HepG2 (cell line): ENCODE measurements around the gene UBTF. TPM values are rescaled to one million over a fixed set of nuclear protein-coding genes. Genes with fewer than 3 reads are reported as not detected.

Experiments used
- ATAC-seq: fragments of 200-7000 bp; cut with Tn5 transposase; 3 replicates; pipeline ENCODE4 v1.9.1; 2020; ENCODE audit warnings: mild to moderate bottlenecking, moderate library complexity
- BruUV-seq: library from RNA; stranded (reverse); fragments of 400-500 nt; replicated peaks from 2 replicates; lab custom pipeline; 2021; lab: Mats Ljungman, UMichigan
- CTCF ChIA-PET: fragments of 300-600 bp; formaldehyde crosslinking; extraction: SDS; loops from one replicate; lab custom pipeline; 2021; ENCODE audit warnings: low total read pairs, inconsistent platforms, low intra/inter-chr PET ratio; lab: Yijun Ruan, JAX
- POLR2A ChIA-PET: fragments of 350-600 bp; sonication (Branson Sonifier 250); formaldehyde crosslinking; loops from one replicate; lab custom pipeline; 2020; ENCODE audit warnings: antibody characterized with exemption, inconsistent platforms; lab: Yijun Ruan, JAX
- DNase-seq: peaks from one replicate; pipeline ENCODE4 v3.0.0-alpha.2; 2015; ENCODE audit warnings: low spot score
- FAIRE-seq: peaks from 3 replicates; lab custom pipeline; 2011; peaks lifted over from hg19 to GRCh38; lab: Jason Lieb, UNC
- H2AFZ ChIP-seq: one replicate; pipeline ENCODE4 v1.6.1; 2011; ENCODE audit warnings: low read length, inconsistent platforms
- H3K27ac ChIP-seq: fragments of 300-600 bp; 3 replicates; pipeline ENCODE4 v1.8.0; 2011; ENCODE audit warnings: mixed run types, mild to moderate bottlenecking, mixed read lengths, low read length, inconsistent platforms; ENCODE audit not compliant: insufficient read depth; ENCODE audit errors: extremely low read length
- H3K27me3 ChIP-seq, 2 experiments: fragments of 200-600 bp in 1 of 2; 2 replicates in 1 of 2; 3 replicates in 1 of 2; pipeline versions ENCODE4 v1.6.0 to v1.8.0; 2011; ENCODE audit warnings: low read length in 2 of 2, mild to moderate bottlenecking in 2 of 2, moderate library complexity in 2 of 2, inconsistent platforms in 1 of 2; ENCODE audit not compliant: insufficient read depth in 2 of 2, control insufficient read depth in 1 of 2
- H3K36me3 ChIP-seq, 2 experiments: fragments of 200-600 bp in 1 of 2; replicated peaks in 1 of 2; 2 replicates in 1 of 2; 3 replicates in 1 of 2; pipeline versions ENCODE4 v1.5.1 to v1.8.0; 2011; ENCODE audit warnings: low read length in 2 of 2, inconsistent platforms in 1 of 2; ENCODE audit not compliant: insufficient read depth in 2 of 2, control insufficient read depth in 1 of 2
- H3K4me1 ChIP-seq: 2 replicates; pipeline ENCODE4 v1.5.1; 2012; ENCODE audit warnings: low read length, inconsistent platforms; ENCODE audit not compliant: insufficient read depth
- H3K4me2 ChIP-seq: 2 replicates; pipeline ENCODE4 v1.6.0; 2011; ENCODE audit warnings: low read depth, low read length, inconsistent platforms
- H3K4me3 ChIP-seq, 3 experiments: fragments of 200-600 bp in 1 of 3; sonication (generic), shearing (Covaris generic) in 1 of 3; replicated peaks in 1 of 3; 2 replicates each; pipeline ENCODE4 v1.5.1; 2011 to 2016; ENCODE audit warnings: low read length in 3 of 3, inconsistent platforms in 2 of 3, low read depth in 2 of 3, mild to moderate bottlenecking in 2 of 3, control low read depth in 1 of 3, mixed read lengths in 1 of 3; ENCODE audit not compliant: insufficient read depth in 1 of 3
- H3K79me2 ChIP-seq: one replicate; pipeline ENCODE4 v1.6.1; 2011; ENCODE audit warnings: low read length, inconsistent platforms; ENCODE audit not compliant: insufficient read depth
- H3K9ac ChIP-seq: 2 replicates; pipeline ENCODE4 v1.6.0; 2011; ENCODE audit warnings: mild to moderate bottlenecking, low read depth, low read length, inconsistent platforms; ENCODE audit not compliant: insufficient read depth
- H3K9me3 ChIP-seq: 2 replicates; pipeline ENCODE4 v1.5.1; 2012; ENCODE audit warnings: mild to moderate bottlenecking, low read length
- H4K20me1 ChIP-seq: 2 replicates; pipeline ENCODE4 v1.6.0; 2011; ENCODE audit warnings: inconsistent platforms, mild to moderate bottlenecking, low read length, moderate library complexity; ENCODE audit not compliant: insufficient read depth
- AGO2 ChIP-seq: fragments of 200-400 bp; formaldehyde crosslinking; optimal IDR thresholded peaks from 2 replicates; pipeline ENCODE3; 2017; ENCODE audit warnings: mild to moderate bottlenecking, low read depth, low read length, moderate library complexity
- FOXJ3 ChIP-seq: sonication (generic); formaldehyde crosslinking; IDR thresholded peaks from 2 replicates; pipeline ENCODE4 v1.4.0; 2020; ENCODE audit warnings: missing genetic modification reagents, mild to moderate bottlenecking, borderline replicate concordance
- GABPB1 ChIP-seq: IDR thresholded peaks from 2 replicates; pipeline ENCODE4 v1.6.1; 2016; ENCODE audit warnings: mild to moderate bottlenecking, missing genetic modification reagents, moderate library complexity, missing compliant biosample characterization
- HMGA1 ChIP-seq: sonication (generic); formaldehyde crosslinking; conservative IDR thresholded peaks from 2 replicates; pipeline ENCODE4 v1.4.0; 2020; ENCODE audit warnings: missing genetic modification reagents
- NFAT5 ChIP-seq: sonication (generic); formaldehyde crosslinking; IDR thresholded peaks from 2 replicates; pipeline ENCODE4 v1.4.0; 2020; ENCODE audit warnings: missing genetic modification reagents
- PLRG1 ChIP-seq: fragments of 450-650 bp; conservative IDR thresholded peaks from 2 replicates; pipeline ENCODE4 v1.6.1; 2016
- POLR2AphosphoS5 ChIP-seq: IDR thresholded peaks from 2 replicates; pipeline ENCODE4 v1.6.1; 2012; ENCODE audit warnings: low read depth, low read length
- SP140L ChIP-seq: sonication (generic); formaldehyde crosslinking; IDR thresholded peaks from 2 replicates; pipeline ENCODE4 v1.4.0; 2020; ENCODE audit warnings: missing genetic modification reagents, borderline replicate concordance
- ZNF101 ChIP-seq: sonication (generic); formaldehyde crosslinking; IDR thresholded peaks from 2 replicates; pipeline ENCODE4 v1.4.0; 2020; ENCODE audit warnings: mild to moderate bottlenecking, low read depth, missing genetic modification reagents, borderline replicate concordance
- ZNF33A ChIP-seq: sonication (generic); formaldehyde crosslinking; IDR thresholded peaks from 2 replicates; pipeline ENCODE4 v1.5.1; 2020; ENCODE audit warnings: missing genetic modification reagents, mild to moderate bottlenecking, moderate library complexity, borderline replicate concordance
- ZNF740 ChIP-seq: sonication (generic); formaldehyde crosslinking; IDR thresholded peaks from 2 replicates; pipeline ENCODE4 v1.4.0; 2020; ENCODE audit warnings: missing genetic modification reagents
- WGBS: methylation state at CpG from one replicate; pipeline ENCODE4 v1.1.6; 2017; ENCODE audit warnings: low lambda C conversion rate; 5-methylcytosine and 5-hydroxymethylcytosine counted together
- in situ Hi-C: cut with HindIII; loops from 2 replicates; pipeline ENCODE4 v1.10.0; 2017; ENCODE audit warnings: low pct_unique_long_range_greater_than_20kb; ENCODE audit not compliant: extremely low pct_ligation_motif_present
- intact Hi-C: fragments of 100-400 bp; cut with micrococcal nuclease; formaldehyde crosslinking; loops from one replicate; pipeline ENCODE4 v1.10.0; 2022; ENCODE audit not compliant: unreplicated experiment
- polyA plus RNA-seq, 8 experiments: library from polyadenylated mRNA; depleted of rRNA in 3 of 8; stranded (reverse) in 7 of 8; unstranded in 1 of 8; fragments of >200 nt; fragmentation: Illumina TruSeq in 4 of 8; extraction: Trizol in 4 of 8; gene quantifications; 2 replicates each; pipeline versions ENCODE4 v1.2.1 to v1.2.3, GENCODE V29; 2011 to 2016; ENCODE audit warnings: low read depth in 4 of 8, missing spikeins in 1 of 8, mixed read lengths in 1 of 8; ENCODE audit not compliant: insufficient read depth in 1 of 8
- total RNA-seq, 5 experiments: library from RNA; depleted of rRNA; stranded (reverse); fragments of >200 nt; fragmentation: Illumina TruSeq; extraction: Trizol; gene quantifications; 2 replicates each; pipeline ENCODE4 v1.2.3, GENCODE V29; 2016; ENCODE audit warnings: low read depth in 1 of 5
- TF ChIP-seq, protein P1 (sequence below): sonication (generic); formaldehyde crosslinking; IDR thresholded peaks from 2 replicates; pipeline ENCODE4 v1.8.1; 2023; ENCODE audit warnings: mild to moderate bottlenecking, missing genetic modification reagents

Gene UBTF
- total and polyA plus RNA-seq, 2 of the 13 experiments (the other 11 are each of a cell fraction or from before 2014, with no cell fraction given) = 15.2 to 60.9 TPM

DNA sequence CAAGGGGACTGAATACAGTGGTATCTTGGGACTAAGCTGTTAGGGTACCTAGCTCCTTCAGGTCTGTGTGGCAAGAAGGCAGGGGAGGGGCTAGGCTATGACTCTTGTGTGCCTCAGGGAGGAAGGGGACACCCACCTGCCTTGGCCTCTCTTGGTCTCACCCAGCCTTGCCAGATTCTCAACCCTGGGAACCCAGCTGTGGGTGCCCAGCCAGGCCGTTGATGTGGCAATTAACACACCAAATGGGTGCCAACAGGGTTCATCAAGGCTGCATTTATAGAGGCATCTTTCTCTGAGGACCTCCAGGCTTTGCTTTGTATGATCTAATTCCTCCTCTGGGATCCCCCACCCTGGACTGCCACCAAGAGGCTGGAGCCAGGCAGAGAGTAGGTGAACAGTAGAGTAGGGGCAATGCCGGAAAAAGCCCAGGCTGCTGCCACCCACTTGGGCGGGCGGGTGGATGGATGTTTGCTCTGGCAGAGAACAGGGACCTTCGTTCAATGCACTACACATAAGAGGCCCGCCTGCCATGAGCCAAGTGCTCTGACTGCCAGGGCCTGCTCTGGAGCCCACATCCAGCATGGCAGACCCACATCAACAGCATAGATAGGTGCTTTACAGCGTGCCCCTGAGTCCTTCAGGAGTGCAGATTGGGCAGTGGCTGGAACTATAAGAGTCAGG lies 52.2 kb downstream of the UBTF start:
- intact Hi-C loops (loop anchor here (5.0 kb wide), 1 partner anchor 45 kb away; the partner anchor contains the start of gene HDAC5), in situ Hi-C loops (no loop called here)
- BruUV-seq = no TSS peak
- ATAC-seq = no peak; the same call in 2 of the 3 replicates
- H3K9ac ChIP-seq = no peak overlapping the region
- DNase-seq = no peak
- no peak for FAIRE-seq
- H3K36me3 ChIP-seq = peaks cover 0 to under 1% of the 10 kb centered on the region in 2 experiments; a peak in 1 of 5 replicates
- H2AFZ ChIP-seq = no peak overlapping the region
- no peaks in the 10 kb centered on the region for H3K27me3 ChIP-seq
- ChIA-PET POLR2A (interaction anchor here (1.0 to 2.0 kb wide), 4 partner anchors 19 to 153 kb away, joined by 4 to 8 read pairs (median 7); partner anchors contain the start of genes LSM12, TMEM101 and TMUB2), CTCF (interaction anchor here (0.9 to 2.1 kb wide), 3 partner anchors 26 to 126 kb away, joined by 3 to 8 read pairs (median 4); partner anchors contain the start of gene HROB)
- H3K79me2 ChIP-seq = no peaks in the 10 kb centered on the region
- no peak overlapping the region for H3K4me2 ChIP-seq
- 75% methylated on average over 7 of the region's 7 CpGs for WGBS
- peaks cover 41% of the 10 kb centered on the region for H3K4me1 ChIP-seq
- H4K20me1 ChIP-seq = no peaks in the 10 kb centered on the region
- no peak overlapping the region for H3K27ac ChIP-seq
- no peak overlapping the region for H3K4me3 ChIP-seq
- H3K9me3 ChIP-seq = no peaks in the 10 kb centered on the region
- no peak for TF ChIP-seq HMGA1 (CRISPR knock-in tag)
- TF ChIP-seq AGO2 = no peak
- TF ChIP-seq SP140L (CRISPR knock-in tag) = no peak
- TF ChIP-seq PLRG1 = no peak
- no peak for TF ChIP-seq NFAT5 (CRISPR knock-in tag)
- TF ChIP-seq ZNF101 (CRISPR knock-in tag) = no peak
- TF ChIP-seq, protein P1, sequence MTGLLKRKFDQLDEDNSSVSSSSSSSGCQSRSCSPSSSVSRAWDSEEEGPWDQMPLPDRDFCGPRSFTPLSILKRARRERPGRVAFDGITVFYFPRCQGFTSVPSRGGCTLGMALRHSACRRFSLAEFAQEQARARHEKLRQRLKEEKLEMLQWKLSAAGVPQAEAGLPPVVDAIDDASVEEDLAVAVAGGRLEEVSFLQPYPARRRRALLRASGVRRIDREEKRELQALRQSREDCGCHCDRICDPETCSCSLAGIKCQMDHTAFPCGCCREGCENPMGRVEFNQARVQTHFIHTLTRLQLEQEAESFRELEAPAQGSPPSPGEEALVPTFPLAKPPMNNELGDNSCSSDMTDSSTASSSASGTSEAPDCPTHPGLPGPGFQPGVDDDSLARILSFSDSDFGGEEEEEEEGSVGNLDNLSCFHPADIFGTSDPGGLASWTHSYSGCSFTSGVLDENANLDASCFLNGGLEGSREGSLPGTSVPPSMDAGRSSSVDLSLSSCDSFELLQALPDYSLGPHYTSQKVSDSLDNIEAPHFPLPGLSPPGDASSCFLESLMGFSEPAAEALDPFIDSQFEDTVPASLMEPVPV (CRISPR knock-in tag) = no peak
- no peak for TF ChIP-seq ZNF33A (CRISPR knock-in tag)
- TF ChIP-seq FOXJ3 (CRISPR knock-in tag) = no peak
- no peak for TF ChIP-seq ZNF740
- TF ChIP-seq POLR2AphosphoS5 = no peak
- TF ChIP-seq GABPB1 (CRISPR knock-in tag) = no peak
